ENCODE results near the gene KBTBD6. TPM values are rescaled to one million over a fixed set of nuclear protein-coding genes. Genes with fewer than 3 reads are reported as not detected.
A peak's percentile ranks its signal among the peaks of the same experiment; 100 is the strongest.

The KBTBD6 gene
- total RNA-seq, 1 donor from 2014 or later: 6.0 TPM

DNA sequence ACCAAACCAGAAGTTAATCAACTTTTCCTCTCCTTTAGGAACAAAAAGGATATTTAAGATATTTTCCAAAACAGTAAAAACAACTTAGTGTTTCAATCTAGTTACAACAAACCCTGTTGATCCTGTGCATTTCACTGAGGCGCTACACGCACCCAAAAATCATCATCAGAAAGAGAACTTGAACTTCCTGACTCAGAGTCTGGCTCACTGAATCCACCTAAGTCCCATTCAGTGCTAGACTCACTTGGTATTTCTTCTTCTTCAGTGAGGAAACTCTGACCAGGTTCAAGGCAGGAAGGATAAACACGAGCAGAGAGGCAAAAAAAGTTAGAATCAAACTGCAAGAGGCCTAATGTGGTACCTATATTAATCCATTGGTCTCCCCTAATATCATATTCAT lies 2.2 kb downstream of the KBTBD6 start:
- CTCF ChIA-PET: no interaction called here
- H3K9me3 Mint-ChIP-seq: no peaks in the 10 kb centered on the region
- ATAC-seq (ENCODE audit: low read depth): no peak
- intact Hi-C loops (cut with micrococcal nuclease): loop anchor here (5.0 kb wide), 2 partner anchors 53 to 208 kb away; no protein-coding TSS in a partner anchor
- DNase-seq: no peak
- TF ChIP-seq, protein P1, sequence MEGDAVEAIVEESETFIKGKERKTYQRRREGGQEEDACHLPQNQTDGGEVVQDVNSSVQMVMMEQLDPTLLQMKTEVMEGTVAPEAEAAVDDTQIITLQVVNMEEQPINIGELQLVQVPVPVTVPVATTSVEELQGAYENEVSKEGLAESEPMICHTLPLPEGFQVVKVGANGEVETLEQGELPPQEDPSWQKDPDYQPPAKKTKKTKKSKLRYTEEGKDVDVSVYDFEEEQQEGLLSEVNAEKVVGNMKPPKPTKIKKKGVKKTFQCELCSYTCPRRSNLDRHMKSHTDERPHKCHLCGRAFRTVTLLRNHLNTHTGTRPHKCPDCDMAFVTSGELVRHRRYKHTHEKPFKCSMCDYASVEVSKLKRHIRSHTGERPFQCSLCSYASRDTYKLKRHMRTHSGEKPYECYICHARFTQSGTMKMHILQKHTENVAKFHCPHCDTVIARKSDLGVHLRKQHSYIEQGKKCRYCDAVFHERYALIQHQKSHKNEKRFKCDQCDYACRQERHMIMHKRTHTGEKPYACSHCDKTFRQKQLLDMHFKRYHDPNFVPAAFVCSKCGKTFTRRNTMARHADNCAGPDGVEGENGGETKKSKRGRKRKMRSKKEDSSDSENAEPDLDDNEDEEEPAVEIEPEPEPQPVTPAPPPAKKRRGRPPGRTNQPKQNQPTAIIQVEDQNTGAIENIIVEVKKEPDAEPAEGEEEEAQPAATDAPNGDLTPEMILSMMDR (IDR thresholded peaks at IDR 0.05): no peak
- peaks cover 13% of the 10 kb centered on the region for H3K36me3 Mint-ChIP-seq (ENCODE audit: low read depth)
- peaks cover 47% of the 10 kb centered on the region for H3K4me1 Mint-ChIP-seq
- POLR2A ChIA-PET: no interaction called here
- H3K27me3 Mint-ChIP-seq: no peaks in the 10 kb centered on the region
- no peak overlapping the region for H3K27ac Mint-ChIP-seq
- peak overlapping the region; percentile 98 for H3K4me3 Mint-ChIP-seq

DNA sequence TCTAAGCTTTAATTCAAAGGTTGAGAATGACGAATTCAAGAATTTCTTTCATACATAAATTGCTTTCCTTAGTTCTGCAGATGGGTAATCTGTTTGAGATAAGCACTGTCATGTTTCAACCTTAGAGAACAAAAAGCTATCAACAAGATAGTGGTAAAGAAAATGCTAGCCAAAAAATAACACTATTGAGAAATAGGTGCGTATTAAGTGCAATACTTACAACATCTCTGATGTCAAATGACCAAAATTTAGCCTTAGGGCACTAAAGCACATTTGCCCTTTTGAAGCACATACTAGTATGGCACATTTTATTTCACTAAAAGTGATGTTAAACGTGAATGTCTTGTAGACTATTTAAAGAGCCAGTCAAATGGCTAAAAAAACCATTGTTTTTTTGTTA lies 4.9 kb downstream of the KBTBD6 start:
- H3K36me3 Mint-ChIP-seq (ENCODE audit: low read depth): peaks cover 10% of the 10 kb centered on the region
- H3K4me1 Mint-ChIP-seq: peaks cover 33% of the 10 kb centered on the region
- no peaks in the 10 kb centered on the region for H3K9me3 Mint-ChIP-seq
- ChIA-PET POLR2A (no interaction called here), CTCF (no interaction called here)
- intact Hi-C loops (cut with micrococcal nuclease): no loop called here
- H3K27me3 Mint-ChIP-seq: no peaks in the 10 kb centered on the region
- H3K4me3 Mint-ChIP-seq: no peak overlapping the region
- TF ChIP-seq, protein P1 (IDR thresholded peaks at IDR 0.05): no peak
- H3K27ac Mint-ChIP-seq: no peak overlapping the region
- DNase-seq (no peak), ATAC-seq (ENCODE audit: low read depth) (no peak)

DNA sequence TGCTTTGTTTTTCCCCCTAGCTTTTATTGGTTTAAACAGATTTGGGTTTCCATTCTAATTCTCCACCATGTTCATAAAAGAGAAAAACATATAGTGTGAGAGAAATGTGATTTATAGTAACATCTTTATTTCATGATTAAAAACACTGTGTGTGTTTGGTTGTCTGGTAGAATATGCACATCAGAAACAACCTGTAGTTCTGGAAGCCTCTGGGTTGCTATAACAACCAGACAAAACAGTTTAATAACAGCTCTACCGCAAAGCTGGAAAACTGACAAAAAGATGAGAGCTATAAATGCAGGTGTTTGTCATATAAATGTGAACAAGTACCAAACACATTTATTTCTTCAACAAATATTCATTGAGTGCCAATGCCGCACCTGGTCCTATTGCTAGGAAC lies 9.8 kb downstream of the KBTBD6 start:
- no peak overlapping the region for H3K27ac Mint-ChIP-seq
- no peaks in the 10 kb centered on the region for H3K9me3 Mint-ChIP-seq
- H3K4me1 Mint-ChIP-seq: no peaks in the 10 kb centered on the region
- ChIA-PET POLR2A (no interaction called here), CTCF (no interaction called here)
- TF ChIP-seq, protein P1 (IDR thresholded peaks at IDR 0.05): no peak
- ATAC-seq (ENCODE audit: low read depth) (no peak), DNase-seq (no peak)
- H3K4me3 Mint-ChIP-seq: no peak overlapping the region
- no peaks in the 10 kb centered on the region for H3K27me3 Mint-ChIP-seq
- intact Hi-C loops (cut with micrococcal nuclease): no loop called here
- H3K36me3 Mint-ChIP-seq (ENCODE audit: low read depth): peaks cover 5% of the 10 kb centered on the region

DNA sequence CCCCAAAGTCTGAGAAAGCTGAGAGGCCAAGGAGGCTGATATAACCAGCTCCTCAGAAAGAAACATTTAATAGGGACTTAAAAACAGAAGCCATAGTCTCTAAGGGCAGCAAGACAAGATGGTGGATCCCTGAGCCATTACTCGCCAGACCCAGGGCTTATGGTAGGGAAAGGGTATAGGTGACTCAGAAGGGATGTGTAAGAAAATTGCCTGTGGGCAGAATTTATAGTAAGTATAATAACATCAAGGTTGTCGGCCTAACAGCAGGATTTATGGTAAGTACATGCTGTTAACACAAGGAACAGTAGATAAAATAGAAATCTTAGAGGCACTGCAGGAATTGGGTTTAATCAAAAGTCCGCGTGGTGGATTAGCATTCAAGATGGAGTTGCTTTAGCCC lies 14.7 kb downstream of the KBTBD6 start:
- CTCF ChIA-PET: no interaction called here
- Mint-ChIP-seq H3K4me1 (no peaks in the 10 kb centered on the region), H3K9me3 (no peaks in the 10 kb centered on the region), H3K36me3 (ENCODE audit: low read depth) (no peaks in the 10 kb centered on the region), H3K27ac (no peak overlapping the region), H3K4me3 (no peak overlapping the region), H3K27me3 (no peaks in the 10 kb centered on the region)
- intact Hi-C loops (cut with micrococcal nuclease): no loop called here
- TF ChIP-seq, protein P1 (IDR thresholded peaks at IDR 0.05): no peak
- no peak for ATAC-seq (ENCODE audit: low read depth)
- DNase-seq: no peak
- POLR2A ChIA-PET: no interaction called here

DNA sequence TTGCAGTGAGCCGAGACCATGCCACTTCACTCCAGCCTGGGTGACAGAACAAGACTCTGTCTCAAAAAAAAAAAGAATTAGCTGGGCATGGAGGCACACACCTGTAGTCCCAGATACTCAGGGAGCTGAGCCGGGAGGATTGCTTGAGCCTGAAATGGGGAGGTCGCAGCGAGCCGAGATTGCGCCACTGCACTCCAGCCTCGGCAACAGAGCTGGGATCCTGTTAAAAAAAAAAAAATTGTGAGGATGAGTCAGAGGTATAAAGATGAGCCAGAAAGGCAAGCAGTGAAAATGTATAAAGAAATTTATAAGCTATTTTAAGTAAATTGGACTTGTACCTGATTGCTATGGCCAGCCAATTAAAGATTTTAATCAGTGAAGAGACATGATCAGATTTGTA lies 21.1 kb downstream of the KBTBD6 start:
- intact Hi-C loops (cut with micrococcal nuclease): no loop called here
- no peak overlapping the region for H3K4me3 Mint-ChIP-seq
- TF ChIP-seq, protein P1 (IDR thresholded peaks at IDR 0.05): no peak
- H3K4me1 Mint-ChIP-seq: no peaks in the 10 kb centered on the region
- ChIA-PET POLR2A (no interaction called here), CTCF (no interaction called here)
- no peak for ATAC-seq (ENCODE audit: low read depth)
- H3K36me3 Mint-ChIP-seq (ENCODE audit: low read depth): no peaks in the 10 kb centered on the region
- DNase-seq: no peak
- H3K27ac Mint-ChIP-seq: no peak overlapping the region
- no peaks in the 10 kb centered on the region for H3K9me3 Mint-ChIP-seq
- H3K27me3 Mint-ChIP-seq: no peaks in the 10 kb centered on the region
